ENCODE measurements around the gene LPAR3.
"Not testable (repeated sequence)": the region's sequence is repeated elsewhere in the genome, so short reads cannot be mapped to it uniquely, and the experiment has no call there.

Gene LPAR3

GRCh38 chr1:84907095-84907827 lies 14.3 kb upstream of the LPAR3 start:
- WGBS (ENCODE audit: insufficient coverage, insufficient read length), result no CpG with 5 or more reads among the region's 6 CpGs
- H3K4me1 ChIP-seq (ENCODE audit: control insufficient read depth, insufficient read depth, low read length), result peaks cover 2% of the 10 kb centered on the region; the same call in 1 of the 2 replicates
- H3K27me3 ChIP-seq (ENCODE audit: control insufficient read depth, insufficient read depth, low read length), result no peaks in the 10 kb centered on the region
- H3K4me3 ChIP-seq (ENCODE audit: low read length), result no peak overlapping the region
- H3K27ac ChIP-seq (ENCODE audit: low read length), result no peak overlapping the region
- no peak for DNase-seq (ENCODE audit: low read depth, low spot score)
- no peaks in the 10 kb centered on the region for H3K36me3 ChIP-seq (ENCODE audit: control insufficient read depth, insufficient read depth, low read length)
- H3K9me3 ChIP-seq (ENCODE audit: control insufficient read depth, insufficient read depth, low read length), result no peaks in the 10 kb centered on the region

- H3K4me3 ChIP-seq (ENCODE audit: low read length); DNase-seq (ENCODE audit: low read depth, low spot score); H3K4me1 ChIP-seq (ENCODE audit: control insufficient read depth, insufficient read depth, low read length); H3K27ac ChIP-seq (ENCODE audit: low read length); H3K36me3 ChIP-seq (ENCODE audit: control insufficient read depth, insufficient read depth, low read length); H3K9me3 ChIP-seq (ENCODE audit: control insufficient read depth, insufficient read depth, low read length); H3K27me3 ChIP-seq (ENCODE audit: control insufficient read depth, insufficient read depth, low read length): not testable (repeated sequence)
- WGBS (ENCODE audit: insufficient coverage, insufficient read length), result no CpG with 5 or more reads among the region's 7 CpGs
Observed at GRCh38 chr1:84902727-84903126, 9.7 kb upstream of the LPAR3 start.

- Histone ChIP-seq H3K4me3 (ENCODE audit: low read length) (no peak overlapping the region), H3K27ac (ENCODE audit: low read length) (no peak overlapping the region), H3K4me1 (ENCODE audit: control insufficient read depth, insufficient read depth, low read length) (no peaks in the 10 kb centered on the region), H3K27me3 (ENCODE audit: control insufficient read depth, insufficient read depth, low read length) (no peaks in the 10 kb centered on the region), H3K9me3 (ENCODE audit: control insufficient read depth, insufficient read depth, low read length) (no peaks in the 10 kb centered on the region), H3K36me3 (ENCODE audit: control insufficient read depth, insufficient read depth, low read length) (no peaks in the 10 kb centered on the region)
- no peak for DNase-seq (ENCODE audit: low read depth, low spot score)
- WGBS (ENCODE audit: insufficient coverage, insufficient read length), result no CpG with 5 or more reads among the region's 1 CpG
Observed at GRCh38 chr1:84899969-84900368, 7.0 kb upstream of the LPAR3 start.

- no CpG with 5 or more reads among the region's 2 CpGs for WGBS (ENCODE audit: insufficient coverage, insufficient read length)
- H3K4me1 ChIP-seq (ENCODE audit: control insufficient read depth, insufficient read depth, low read length), result peaks cover 5% of the 10 kb centered on the region; the same call in 1 of the 2 replicates
- no peak overlapping the region for H3K4me3 ChIP-seq (ENCODE audit: low read length)
- DNase-seq (ENCODE audit: low read depth, low spot score), result no peak
- H3K27me3 ChIP-seq (ENCODE audit: control insufficient read depth, insufficient read depth, low read length), result peaks cover 5% of the 10 kb centered on the region; the same call in 1 of the 2 replicates
- H3K9me3 ChIP-seq (ENCODE audit: control insufficient read depth, insufficient read depth, low read length), result no peaks in the 10 kb centered on the region
- no peaks in the 10 kb centered on the region for H3K36me3 ChIP-seq (ENCODE audit: control insufficient read depth, insufficient read depth, low read length)
- no peak overlapping the region for H3K27ac ChIP-seq (ENCODE audit: low read length)
Observed at GRCh38 chr1:84896279-84896678, 3.3 kb upstream of the LPAR3 start.

- WGBS (ENCODE audit: insufficient coverage, insufficient read length), result no CpG with 5 or more reads among the region's 2 CpGs
- H3K4me1 ChIP-seq (ENCODE audit: control insufficient read depth, insufficient read depth, low read length), result peaks cover 5% of the 10 kb centered on the region; the same call in 1 of the 2 replicates
- peaks cover 5% of the 10 kb centered on the region; the same call in 1 of the 2 replicates for H3K27me3 ChIP-seq (ENCODE audit: control insufficient read depth, insufficient read depth, low read length)
- H3K9me3 ChIP-seq (ENCODE audit: control insufficient read depth, insufficient read depth, low read length), result no peaks in the 10 kb centered on the region
- H3K27ac ChIP-seq (ENCODE audit: low read length), result no peak overlapping the region
- no peak for DNase-seq (ENCODE audit: low read depth, low spot score)
- no peaks in the 10 kb centered on the region for H3K36me3 ChIP-seq (ENCODE audit: control insufficient read depth, insufficient read depth, low read length)
- no peak overlapping the region for H3K4me3 ChIP-seq (ENCODE audit: low read length)
Observed at GRCh38 chr1:84890566-84890965, 2.4 kb downstream of the LPAR3 start.

GRCh38 chr1:84889437-84889836 lies 3.6 kb downstream of the LPAR3 start:
- Histone ChIP-seq H3K4me3 (ENCODE audit: low read length) (no peak overlapping the region), H3K36me3 (ENCODE audit: control insufficient read depth, insufficient read depth, low read length) (no peaks in the 10 kb centered on the region), H3K9me3 (ENCODE audit: control insufficient read depth, insufficient read depth, low read length) (no peaks in the 10 kb centered on the region), H3K27ac (ENCODE audit: low read length) (no peak overlapping the region), H3K4me1 (ENCODE audit: control insufficient read depth, insufficient read depth, low read length) (peaks cover 6% of the 10 kb centered on the region; the same call in 1 of the 2 replicates), H3K27me3 (ENCODE audit: control insufficient read depth, insufficient read depth, low read length) (peaks cover 5% of the 10 kb centered on the region; the same call in 1 of the 2 replicates)
- no peak for DNase-seq (ENCODE audit: low read depth, low spot score)
- WGBS (ENCODE audit: insufficient coverage, insufficient read length), result no CpG with 5 or more reads among the region's 5 CpGs

GRCh38 chr1:84888753-84889152 lies 4.3 kb downstream of the LPAR3 start:
- no peak for DNase-seq (ENCODE audit: low read depth, low spot score)
- peaks cover 4% of the 10 kb centered on the region; the same call in 1 of the 2 replicates for H3K27me3 ChIP-seq (ENCODE audit: control insufficient read depth, insufficient read depth, low read length)
- no peak overlapping the region for H3K27ac ChIP-seq (ENCODE audit: low read length)
- peaks cover 4% of the 10 kb centered on the region; the same call in 1 of the 2 replicates for H3K4me1 ChIP-seq (ENCODE audit: control insufficient read depth, insufficient read depth, low read length)
- no peak overlapping the region for H3K4me3 ChIP-seq (ENCODE audit: low read length)
- no peaks in the 10 kb centered on the region for H3K36me3 ChIP-seq (ENCODE audit: control insufficient read depth, insufficient read depth, low read length)
- H3K9me3 ChIP-seq (ENCODE audit: control insufficient read depth, insufficient read depth, low read length), result no peaks in the 10 kb centered on the region

GRCh38 chr1:84887261-84887934 lies 5.6 kb downstream of the LPAR3 start:
- H3K9me3 ChIP-seq (ENCODE audit: control insufficient read depth, insufficient read depth, low read length), result no peaks in the 10 kb centered on the region
- no peak overlapping the region for H3K27ac ChIP-seq (ENCODE audit: low read length)
- no CpG with 5 or more reads among the region's 4 CpGs for WGBS (ENCODE audit: insufficient coverage, insufficient read length)
- H3K27me3 ChIP-seq (ENCODE audit: control insufficient read depth, insufficient read depth, low read length), result 0 out of 2 replicates have a peak, but pooled peaks cover 1% of the 10 kb centered on the region
- H3K4me3 ChIP-seq (ENCODE audit: low read length), result no peak overlapping the region
- H3K36me3 ChIP-seq (ENCODE audit: control insufficient read depth, insufficient read depth, low read length), result no peaks in the 10 kb centered on the region
- H3K4me1 ChIP-seq (ENCODE audit: control insufficient read depth, insufficient read depth, low read length), result peaks cover 3% of the 10 kb centered on the region; the same call in 1 of the 2 replicates
- DNase-seq (ENCODE audit: low read depth, low spot score), result no peak

GRCh38 chr1:84885469-84885868 lies 7.5 kb downstream of the LPAR3 start:
- Histone ChIP-seq H3K36me3 (ENCODE audit: control insufficient read depth, insufficient read depth, low read length) (no peaks in the 10 kb centered on the region), H3K9me3 (ENCODE audit: control insufficient read depth, insufficient read depth, low read length) (no peaks in the 10 kb centered on the region), H3K4me1 (ENCODE audit: control insufficient read depth, insufficient read depth, low read length) (peaks cover 2% of the 10 kb centered on the region; the same call in 1 of the 2 replicates), H3K4me3 (ENCODE audit: low read length) (no peak overlapping the region), H3K27ac (ENCODE audit: low read length) (no peak overlapping the region), H3K27me3 (ENCODE audit: control insufficient read depth, insufficient read depth, low read length) (no peaks in the 10 kb centered on the region)
- WGBS (ENCODE audit: insufficient coverage, insufficient read length), result no CpG with 5 or more reads among the region's 2 CpGs
- DNase-seq (ENCODE audit: low read depth, low spot score), result no peak

- H3K4me1 ChIP-seq (ENCODE audit: control insufficient read depth, insufficient read depth, low read length), result peaks cover 2% of the 10 kb centered on the region; the same call in 1 of the 2 replicates
- no peak overlapping the region for H3K27ac ChIP-seq (ENCODE audit: low read length)
- no CpG with 5 or more reads among the region's 7 CpGs for WGBS (ENCODE audit: insufficient coverage, insufficient read length)
- DNase-seq (ENCODE audit: low read depth, low spot score), result no peak
- H3K27me3 ChIP-seq (ENCODE audit: control insufficient read depth, insufficient read depth, low read length), result no peaks in the 10 kb centered on the region
- H3K9me3 ChIP-seq (ENCODE audit: control insufficient read depth, insufficient read depth, low read length), result no peaks in the 10 kb centered on the region
- H3K4me3 ChIP-seq (ENCODE audit: low read length), result no peak overlapping the region
- H3K36me3 ChIP-seq (ENCODE audit: control insufficient read depth, insufficient read depth, low read length), result no peaks in the 10 kb centered on the region
Observed at GRCh38 chr1:84884671-84885389, 8.2 kb downstream of the LPAR3 start.
